Measurements from ENCODE around the gene ESF1.
A peak's percentile ranks its signal among the peaks of the same experiment; 100 is the strongest.
"Not testable (repeated sequence)": the region's sequence is repeated elsewhere in the genome, so short reads cannot be mapped to it uniquely, and the experiment has no call there.

Gene ESF1

DNA sequence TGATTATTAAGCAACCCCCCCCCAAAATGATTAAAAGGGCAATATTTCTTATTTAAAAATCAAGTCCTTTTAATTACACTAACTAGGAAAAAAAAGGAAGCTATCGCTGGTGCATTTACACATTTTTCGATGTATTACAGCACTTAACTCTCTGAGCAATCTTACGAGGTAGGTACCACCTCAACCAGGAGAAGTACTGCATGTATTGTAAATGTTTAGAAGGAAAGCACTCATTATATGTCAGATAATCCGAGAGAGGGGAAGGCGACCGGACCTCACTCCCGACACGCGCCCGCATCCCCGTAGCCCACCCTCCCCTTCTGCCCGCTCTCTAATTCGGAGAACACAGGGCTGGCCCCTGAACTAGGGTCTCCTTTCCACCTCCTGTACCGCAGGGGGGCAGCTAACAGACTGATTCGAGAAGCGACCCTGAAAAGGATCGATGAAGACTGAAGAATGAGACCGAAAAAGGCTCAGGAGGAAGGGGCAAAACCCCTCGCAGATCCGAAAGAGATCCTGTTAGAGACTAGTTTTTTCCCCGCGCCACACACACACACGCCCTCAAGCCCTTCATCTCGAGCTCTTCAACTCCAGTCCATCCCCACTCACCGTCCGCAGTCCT, 337 bp downstream of the ESF1 start:
- Histone ChIP-seq H3K9ac (ENCODE audit: low read length) (peak overlapping the region; percentile 96), H3K9me3 (ENCODE audit: control insufficient read depth, low read length) (no peaks in the 10 kb centered on the region), H3K27me3 (ENCODE audit: control insufficient read depth, insufficient read depth, low read length) (no peaks in the 10 kb centered on the region), H3K36me3 (ENCODE audit: control insufficient read depth, insufficient read depth, low read length) (no peaks in the 10 kb centered on the region), H3K4me1 (ENCODE audit: control insufficient read depth, insufficient read depth, low read length) (peaks cover 12% of the 10 kb centered on the region), H3K4me3 (ENCODE audit: low read length) (peak overlapping the region; percentile 94)

DNA sequence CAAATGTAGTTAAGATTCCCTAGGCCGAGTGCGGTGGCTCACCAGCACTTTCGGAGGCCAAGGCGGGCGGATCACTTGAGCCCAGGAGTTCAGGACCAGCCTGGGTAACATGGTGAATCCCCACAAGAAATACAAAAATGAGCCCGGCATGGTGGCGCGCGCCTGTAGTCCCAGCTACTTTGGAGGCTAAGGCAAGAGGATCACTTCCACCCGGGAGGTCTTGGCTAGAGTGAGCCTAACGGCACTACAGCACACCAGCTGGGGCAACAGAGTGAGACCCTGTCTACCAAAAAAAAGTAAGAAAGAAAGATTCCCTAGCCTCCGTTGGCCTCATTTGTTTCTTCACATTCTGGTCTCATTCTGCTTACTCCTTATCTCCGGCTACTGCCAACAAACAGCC, 1.2 kb downstream of the ESF1 start:
- Histone ChIP-seq H3K9me3 (ENCODE audit: control insufficient read depth, low read length) (no peaks in the 10 kb centered on the region), H3K36me3 (ENCODE audit: control insufficient read depth, insufficient read depth, low read length) (no peaks in the 10 kb centered on the region), H3K9ac (ENCODE audit: low read length) (peak overlapping the region; percentile 96), H3K4me3 (ENCODE audit: low read length) (peak overlapping the region; percentile 94), H3K4me1 (ENCODE audit: control insufficient read depth, insufficient read depth, low read length) (peaks cover 12% of the 10 kb centered on the region), H3K27me3 (ENCODE audit: control insufficient read depth, insufficient read depth, low read length) (no peaks in the 10 kb centered on the region)

DNA sequence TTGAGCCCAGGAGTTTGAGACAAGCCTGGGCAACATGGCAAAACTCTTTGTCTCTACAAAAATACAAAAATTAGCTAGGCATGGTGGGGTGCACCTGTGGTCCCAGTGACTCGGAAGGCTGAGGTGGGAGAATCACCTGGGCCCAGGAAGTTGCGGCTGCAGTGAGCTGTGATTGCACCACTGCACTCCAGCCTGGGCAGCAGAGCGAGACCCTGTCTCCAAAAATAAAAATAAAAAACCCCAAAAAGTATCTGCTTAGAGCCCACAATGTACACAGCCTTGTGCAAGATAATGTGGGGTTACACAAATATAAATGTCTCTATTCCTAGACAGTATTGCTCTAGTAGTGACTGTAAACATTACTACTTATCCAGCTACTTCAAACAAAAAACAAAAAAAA, 5.9 kb downstream of the ESF1 start:
- H3K9me3 ChIP-seq (ENCODE audit: control insufficient read depth, low read length), result no peaks in the 10 kb centered on the region
- no peak overlapping the region for H3K4me3 ChIP-seq (ENCODE audit: low read length)
- H3K4me1 ChIP-seq (ENCODE audit: control insufficient read depth, insufficient read depth, low read length), result no peaks in the 10 kb centered on the region
- no peaks in the 10 kb centered on the region for H3K36me3 ChIP-seq (ENCODE audit: control insufficient read depth, insufficient read depth, low read length)
- H3K27me3 ChIP-seq (ENCODE audit: control insufficient read depth, insufficient read depth, low read length), result no peaks in the 10 kb centered on the region
- no peak overlapping the region for H3K9ac ChIP-seq (ENCODE audit: low read length)

DNA sequence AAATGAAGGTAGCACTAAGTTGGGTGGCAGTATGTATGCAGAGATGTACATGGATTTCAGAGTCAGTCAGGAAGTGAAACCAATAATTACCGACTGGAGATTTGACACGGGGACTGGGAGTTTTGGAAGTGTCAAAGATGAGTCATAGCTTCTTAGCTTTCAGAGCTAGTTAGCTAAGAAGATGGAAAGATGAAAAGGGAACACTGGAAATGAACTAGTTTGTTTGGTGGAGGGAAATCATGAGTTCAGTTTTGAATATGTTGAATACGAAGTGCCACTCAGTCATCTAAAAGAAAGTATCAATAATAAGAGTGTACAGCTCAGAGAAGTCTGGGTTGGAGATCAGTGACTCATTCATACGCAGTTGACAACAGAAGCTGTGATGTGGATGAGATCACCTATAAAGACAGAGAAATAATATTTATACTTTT, 7.5 kb downstream of the ESF1 start:
- Histone ChIP-seq H3K4me3 (ENCODE audit: low read length) (no peak overlapping the region), H3K9me3 (ENCODE audit: control insufficient read depth, low read length) (no peaks in the 10 kb centered on the region), H3K36me3 (ENCODE audit: control insufficient read depth, insufficient read depth, low read length) (no peaks in the 10 kb centered on the region), H3K27me3 (ENCODE audit: control insufficient read depth, insufficient read depth, low read length) (no peaks in the 10 kb centered on the region), H3K9ac (ENCODE audit: low read length) (no peak overlapping the region), H3K4me1 (ENCODE audit: control insufficient read depth, insufficient read depth, low read length) (no peaks in the 10 kb centered on the region)

DNA sequence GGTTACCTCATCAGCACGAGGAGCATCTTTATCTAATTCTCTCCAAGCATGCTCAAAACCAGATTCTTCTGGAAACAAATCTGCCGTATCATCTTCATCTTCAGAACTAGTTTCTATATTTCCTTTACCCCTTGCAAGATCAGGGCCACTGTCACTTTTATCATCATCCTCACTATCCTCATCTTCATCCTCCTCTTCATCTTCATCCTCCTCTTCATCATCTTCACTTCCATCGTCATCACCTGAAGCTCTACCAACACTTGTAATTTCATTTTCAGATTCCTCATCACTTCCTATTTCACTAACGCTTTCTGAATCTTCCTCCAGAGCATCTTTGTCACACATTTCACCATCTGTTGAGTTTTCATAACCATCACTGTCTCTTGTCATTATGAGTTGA, 8.9 kb downstream of the ESF1 start:
- no peaks in the 10 kb centered on the region for H3K27me3 ChIP-seq (ENCODE audit: control insufficient read depth, insufficient read depth, low read length)
- H3K4me3 ChIP-seq (ENCODE audit: low read length), result no peak overlapping the region
- no peaks in the 10 kb centered on the region for H3K9me3 ChIP-seq (ENCODE audit: control insufficient read depth, low read length)
- no peaks in the 10 kb centered on the region for H3K36me3 ChIP-seq (ENCODE audit: control insufficient read depth, insufficient read depth, low read length)
- no peaks in the 10 kb centered on the region for H3K4me1 ChIP-seq (ENCODE audit: control insufficient read depth, insufficient read depth, low read length)
- no peak overlapping the region for H3K9ac ChIP-seq (ENCODE audit: low read length)

DNA sequence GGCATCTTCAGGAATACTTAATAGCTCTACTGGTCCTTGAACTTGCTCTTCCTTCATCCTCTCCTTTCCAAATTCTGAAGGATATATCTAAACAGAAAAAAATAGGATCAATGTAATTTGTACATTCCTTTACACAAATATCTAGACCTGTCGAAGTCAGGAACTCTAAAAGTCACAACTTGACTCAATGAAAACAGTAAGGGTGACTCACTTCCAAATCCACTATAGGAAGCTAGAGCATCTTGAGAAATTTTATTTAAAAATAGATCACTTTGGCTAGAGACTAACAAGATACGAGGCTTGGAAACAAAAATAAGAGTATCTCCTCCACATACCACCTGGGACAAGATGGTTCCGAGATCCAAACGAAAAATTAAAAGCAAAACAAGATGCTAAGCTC, 12.2 kb downstream of the ESF1 start:
- Histone ChIP-seq H3K27me3 (ENCODE audit: control insufficient read depth, insufficient read depth, low read length) (no peaks in the 10 kb centered on the region), H3K36me3 (ENCODE audit: control insufficient read depth, insufficient read depth, low read length) (no peaks in the 10 kb centered on the region), H3K9me3 (ENCODE audit: control insufficient read depth, low read length) (no peaks in the 10 kb centered on the region), H3K4me3 (ENCODE audit: low read length) (no peak overlapping the region), H3K4me1 (ENCODE audit: control insufficient read depth, insufficient read depth, low read length) (no peaks in the 10 kb centered on the region), H3K9ac (ENCODE audit: low read length) (no peak overlapping the region)

DNA sequence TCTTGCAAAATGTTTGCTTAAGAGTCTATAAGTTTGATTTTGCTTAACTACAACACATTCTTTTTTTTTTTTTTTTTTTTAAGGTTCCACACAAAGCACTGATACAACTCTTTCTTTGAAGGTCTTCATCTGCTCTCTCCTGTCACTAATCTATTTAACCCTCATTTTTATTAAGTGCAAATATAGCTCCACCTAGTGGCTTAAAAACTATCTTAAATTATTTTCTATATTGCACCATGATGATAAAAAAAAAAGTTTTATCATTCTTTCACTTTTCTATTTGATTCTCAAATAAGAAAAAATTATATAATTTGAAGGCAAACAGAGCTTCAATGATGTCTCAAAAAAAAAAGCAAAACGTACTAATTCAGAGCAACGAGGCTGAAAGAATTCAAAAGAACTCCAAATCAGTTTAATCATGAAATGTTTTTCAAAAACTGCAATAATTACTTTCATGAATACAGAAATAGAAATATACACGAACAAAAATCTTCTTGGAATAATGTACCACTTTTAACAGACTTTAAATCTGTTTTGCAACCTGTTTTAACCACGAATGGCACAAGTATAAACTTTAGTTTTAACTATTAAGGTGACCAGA, 12.8 kb downstream of the ESF1 start:
- Histone ChIP-seq H3K4me3 (ENCODE audit: low read length) (no peak overlapping the region), H3K4me1 (ENCODE audit: control insufficient read depth, insufficient read depth, low read length) (no peaks in the 10 kb centered on the region), H3K9ac (ENCODE audit: low read length) (no peak overlapping the region), H3K9me3 (ENCODE audit: control insufficient read depth, low read length) (no peaks in the 10 kb centered on the region), H3K27me3 (ENCODE audit: control insufficient read depth, insufficient read depth, low read length) (no peaks in the 10 kb centered on the region), H3K36me3 (ENCODE audit: control insufficient read depth, insufficient read depth, low read length) (no peaks in the 10 kb centered on the region)

DNA sequence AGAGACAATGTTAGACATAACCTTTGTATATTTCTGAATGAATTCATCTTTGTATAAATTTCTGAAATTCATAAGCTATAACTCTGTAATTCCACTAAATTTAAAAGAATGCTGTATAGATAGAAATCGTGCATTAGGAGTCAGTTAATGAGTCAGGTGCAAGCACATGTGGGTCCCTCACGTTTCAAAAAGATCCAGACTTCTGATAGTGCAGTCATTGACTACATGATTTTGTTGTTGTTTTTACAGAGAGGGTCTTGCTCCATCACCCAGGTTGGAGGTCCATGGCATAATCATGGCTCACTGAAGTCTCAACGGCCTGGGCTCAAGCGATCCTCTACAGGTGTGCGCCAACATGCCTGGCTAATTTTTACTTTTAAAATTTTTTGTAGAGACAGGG, 14.6 kb downstream of the ESF1 start:
- Histone ChIP-seq H3K27me3 (ENCODE audit: control insufficient read depth, insufficient read depth, low read length) (no peaks in the 10 kb centered on the region), H3K4me1 (ENCODE audit: control insufficient read depth, insufficient read depth, low read length) (no peaks in the 10 kb centered on the region), H3K9me3 (ENCODE audit: control insufficient read depth, low read length) (no peaks in the 10 kb centered on the region), H3K36me3 (ENCODE audit: control insufficient read depth, insufficient read depth, low read length) (no peaks in the 10 kb centered on the region), H3K4me3 (ENCODE audit: low read length) (no peak overlapping the region), H3K9ac (ENCODE audit: low read length) (no peak overlapping the region)

DNA sequence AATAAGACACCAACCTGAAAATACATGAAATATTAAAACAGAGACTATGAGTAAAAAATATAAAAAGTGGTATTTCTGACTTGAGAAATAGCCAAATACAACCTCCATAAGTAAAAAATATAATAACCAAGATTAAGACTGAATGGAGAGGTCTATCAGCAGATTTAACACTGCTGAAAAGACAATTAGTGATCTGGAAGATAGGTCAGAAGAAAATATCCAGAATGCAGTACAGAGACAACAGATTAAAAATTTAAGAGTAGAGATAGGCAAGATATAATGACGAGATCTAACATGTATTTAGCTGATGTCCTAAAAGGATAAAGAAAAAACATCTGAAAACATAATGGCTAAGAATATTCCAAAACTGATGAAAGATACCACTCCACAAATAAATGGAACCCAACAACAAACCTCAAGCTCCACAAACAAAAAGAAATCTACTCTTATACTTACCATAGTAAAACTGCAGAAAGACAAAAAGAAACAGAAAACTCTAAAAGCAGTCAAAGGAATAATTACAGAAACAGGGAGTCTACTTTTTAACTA, 18.8 kb downstream of the ESF1 start:
- H3K9ac ChIP-seq (ENCODE audit: low read length), result no peak overlapping the region
- no peaks in the 10 kb centered on the region for H3K4me1 ChIP-seq (ENCODE audit: control insufficient read depth, insufficient read depth, low read length)
- H3K9me3 ChIP-seq (ENCODE audit: control insufficient read depth, low read length), result no peaks in the 10 kb centered on the region
- no peaks in the 10 kb centered on the region for H3K27me3 ChIP-seq (ENCODE audit: control insufficient read depth, insufficient read depth, low read length)
- H3K4me3 ChIP-seq (ENCODE audit: low read length), result no peak overlapping the region
- no peaks in the 10 kb centered on the region for H3K36me3 ChIP-seq (ENCODE audit: control insufficient read depth, insufficient read depth, low read length)

DNA sequence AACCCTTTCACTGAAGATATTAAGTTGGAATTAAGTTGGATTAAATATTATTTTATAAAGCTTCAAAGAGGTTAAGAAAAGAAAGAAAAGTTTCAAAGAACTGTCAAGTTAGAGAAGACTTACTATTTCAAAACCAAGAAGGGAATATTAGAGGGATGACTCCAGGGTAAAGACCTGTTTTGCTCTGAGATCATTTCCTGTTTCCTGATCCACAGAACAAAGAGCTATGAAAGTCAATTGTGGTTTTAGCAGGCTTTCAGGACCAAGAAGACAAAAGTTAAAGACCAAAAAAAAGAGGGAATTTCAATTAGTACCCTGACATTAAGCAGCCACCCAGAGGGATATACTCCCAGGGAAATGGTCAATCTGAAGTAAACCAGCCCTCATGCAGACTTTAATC, 19.4 kb downstream of the ESF1 start:
- H3K36me3 ChIP-seq (ENCODE audit: control insufficient read depth, insufficient read depth, low read length), result no peaks in the 10 kb centered on the region

DNA sequence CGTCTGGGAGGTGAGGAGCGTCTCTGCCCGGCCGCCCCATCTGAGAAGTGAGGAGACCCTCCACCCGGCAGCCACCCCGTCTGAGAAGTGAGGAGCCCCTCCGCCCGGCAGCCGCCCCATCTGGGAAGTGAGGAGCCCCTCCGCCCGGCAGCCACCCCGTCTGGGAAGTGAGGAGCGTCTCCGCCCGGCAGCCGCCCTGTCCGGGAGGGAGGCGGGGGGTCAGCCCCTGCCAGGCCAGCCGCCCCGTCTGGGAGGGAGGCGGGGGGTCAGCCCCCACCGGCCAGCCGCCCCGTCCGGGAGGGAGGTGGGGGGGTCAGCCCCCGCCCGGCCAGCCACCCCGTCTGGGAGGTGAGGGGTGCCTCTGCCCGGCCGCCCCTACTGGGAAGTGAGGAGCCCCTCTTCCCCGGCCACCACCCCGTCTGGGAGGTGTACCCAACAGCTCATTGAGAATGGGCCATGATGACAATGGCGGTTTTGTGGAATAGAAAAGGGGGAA, 24.2 kb downstream of the ESF1 start:
- not testable (repeated sequence) for H3K27me3 ChIP-seq (ENCODE audit: control insufficient read depth, insufficient read depth, low read length); H3K36me3 ChIP-seq (ENCODE audit: control insufficient read depth, insufficient read depth, low read length)

More for the DNA sequence above, 19.4 kb downstream of the ESF1 start:
- no peaks in the 10 kb centered on the region for H3K4me1 ChIP-seq (ENCODE audit: control insufficient read depth, insufficient read depth, low read length)
- H3K9me3 ChIP-seq (ENCODE audit: control insufficient read depth, low read length), result no peaks in the 10 kb centered on the region
- H3K4me3 ChIP-seq (ENCODE audit: low read length), result no peak overlapping the region
- H3K27me3 ChIP-seq (ENCODE audit: control insufficient read depth, insufficient read depth, low read length), result no peaks in the 10 kb centered on the region
- no peak overlapping the region for H3K9ac ChIP-seq (ENCODE audit: low read length)

DNA sequence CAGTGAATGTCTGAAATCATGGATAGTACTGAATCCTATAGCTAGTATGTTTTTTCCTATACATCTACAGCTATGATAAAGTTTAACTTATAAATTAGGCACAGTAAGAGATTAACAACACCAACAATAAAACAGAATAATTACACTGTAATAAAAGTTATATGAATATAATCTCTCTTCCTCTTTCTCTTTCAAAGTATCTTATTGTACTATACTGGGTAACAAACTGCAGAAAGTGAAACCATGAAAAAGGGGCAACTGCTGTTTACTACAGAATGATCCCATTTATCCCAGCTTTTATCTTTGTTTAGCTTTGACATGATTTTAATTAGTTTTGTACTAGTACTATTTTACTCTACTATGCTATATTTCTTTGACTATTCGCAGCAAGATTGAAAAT, 25.8 kb downstream of the ESF1 start:
- Histone ChIP-seq H3K9ac (ENCODE audit: low read length) (no peak overlapping the region), H3K4me3 (ENCODE audit: low read length) (no peak overlapping the region), H3K9me3 (ENCODE audit: control insufficient read depth, low read length) (no peaks in the 10 kb centered on the region), H3K27me3 (ENCODE audit: control insufficient read depth, insufficient read depth, low read length) (no peaks in the 10 kb centered on the region), H3K36me3 (ENCODE audit: control insufficient read depth, insufficient read depth, low read length) (no peaks in the 10 kb centered on the region), H3K4me1 (ENCODE audit: control insufficient read depth, insufficient read depth, low read length) (no peaks in the 10 kb centered on the region)

More for the DNA sequence above, 24.2 kb downstream of the ESF1 start:
- not testable (repeated sequence) for H3K4me1 ChIP-seq (ENCODE audit: control insufficient read depth, insufficient read depth, low read length); H3K4me3 ChIP-seq (ENCODE audit: low read length); H3K9me3 ChIP-seq (ENCODE audit: control insufficient read depth, low read length); H3K9ac ChIP-seq (ENCODE audit: low read length)
